HepG2 (cell line): ENCODE data around the gene PRR33. TPM values are rescaled to one million over a fixed set of nuclear protein-coding genes. Genes with fewer than 3 reads are reported as not detected.
A peak's percentile ranks its signal among the peaks of the same experiment; 100 is the strongest.

Experiments used
- ATAC-seq: fragments of 200-7000 bp; cut with Tn5 transposase; 3 replicates; pipeline ENCODE4 v1.9.1; 2020; ENCODE audit warnings: mild to moderate bottlenecking, moderate library complexity
- BruUV-seq: library from RNA; stranded (reverse); fragments of 400-500 nt; replicated peaks from 2 replicates; lab custom pipeline; 2021; lab: Mats Ljungman, UMichigan
- CTCF ChIA-PET: fragments of 300-600 bp; formaldehyde crosslinking; extraction: SDS; loops from one replicate; lab custom pipeline; 2021; ENCODE audit warnings: low total read pairs, inconsistent platforms, low intra/inter-chr PET ratio; lab: Yijun Ruan, JAX
- POLR2A ChIA-PET: fragments of 350-600 bp; sonication (Branson Sonifier 250); formaldehyde crosslinking; loops from one replicate; lab custom pipeline; 2020; ENCODE audit warnings: antibody characterized with exemption, inconsistent platforms; lab: Yijun Ruan, JAX
- DNase-seq: peaks from one replicate; pipeline ENCODE4 v3.0.0-alpha.2; 2015; ENCODE audit warnings: low spot score
- FAIRE-seq: peaks from 3 replicates; lab custom pipeline; 2011; peaks lifted over from hg19 to GRCh38; lab: Jason Lieb, UNC
- H2AFZ ChIP-seq: one replicate; pipeline ENCODE4 v1.6.1; 2011; ENCODE audit warnings: low read length, inconsistent platforms
- H3K27ac ChIP-seq: fragments of 300-600 bp; 3 replicates; pipeline ENCODE4 v1.8.0; 2011; ENCODE audit warnings: mixed run types, mild to moderate bottlenecking, mixed read lengths, low read length, inconsistent platforms; ENCODE audit not compliant: insufficient read depth; ENCODE audit errors: extremely low read length
- H3K27me3 ChIP-seq, 2 experiments: fragments of 200-600 bp in 1 of 2; 2 replicates in 1 of 2; 3 replicates in 1 of 2; pipeline versions ENCODE4 v1.6.0 to v1.8.0; 2011; ENCODE audit warnings: low read length in 2 of 2, mild to moderate bottlenecking in 2 of 2, moderate library complexity in 2 of 2, inconsistent platforms in 1 of 2; ENCODE audit not compliant: insufficient read depth in 2 of 2, control insufficient read depth in 1 of 2
- H3K36me3 ChIP-seq, 2 experiments: fragments of 200-600 bp in 1 of 2; replicated peaks in 1 of 2; 2 replicates in 1 of 2; 3 replicates in 1 of 2; pipeline versions ENCODE4 v1.5.1 to v1.8.0; 2011; ENCODE audit warnings: low read length in 2 of 2, inconsistent platforms in 1 of 2; ENCODE audit not compliant: insufficient read depth in 2 of 2, control insufficient read depth in 1 of 2
- H3K4me1 ChIP-seq: 2 replicates; pipeline ENCODE4 v1.5.1; 2012; ENCODE audit warnings: low read length, inconsistent platforms; ENCODE audit not compliant: insufficient read depth
- H3K4me2 ChIP-seq: 2 replicates; pipeline ENCODE4 v1.6.0; 2011; ENCODE audit warnings: low read depth, low read length, inconsistent platforms
- H3K4me3 ChIP-seq, 3 experiments: fragments of 200-600 bp in 1 of 3; sonication (generic), shearing (Covaris generic) in 1 of 3; replicated peaks in 1 of 3; 2 replicates each; pipeline ENCODE4 v1.5.1; 2011 to 2016; ENCODE audit warnings: low read length in 3 of 3, inconsistent platforms in 2 of 3, low read depth in 2 of 3, mild to moderate bottlenecking in 2 of 3, control low read depth in 1 of 3, mixed read lengths in 1 of 3; ENCODE audit not compliant: insufficient read depth in 1 of 3
- H3K79me2 ChIP-seq: one replicate; pipeline ENCODE4 v1.6.1; 2011; ENCODE audit warnings: low read length, inconsistent platforms; ENCODE audit not compliant: insufficient read depth
- H3K9ac ChIP-seq: 2 replicates; pipeline ENCODE4 v1.6.0; 2011; ENCODE audit warnings: mild to moderate bottlenecking, low read depth, low read length, inconsistent platforms; ENCODE audit not compliant: insufficient read depth
- H3K9me3 ChIP-seq: 2 replicates; pipeline ENCODE4 v1.5.1; 2012; ENCODE audit warnings: mild to moderate bottlenecking, low read length
- H4K20me1 ChIP-seq: 2 replicates; pipeline ENCODE4 v1.6.0; 2011; ENCODE audit warnings: inconsistent platforms, mild to moderate bottlenecking, low read length, moderate library complexity; ENCODE audit not compliant: insufficient read depth
- TOPORS ChIP-seq: sonication (generic); formaldehyde crosslinking; IDR thresholded peaks from 2 replicates; pipeline ENCODE4 v1.8.0; 2023; ENCODE audit warnings: mild to moderate bottlenecking, missing genetic modification reagents
- ZFP37 ChIP-seq: sonication (generic); formaldehyde crosslinking; IDR thresholded peaks from 2 replicates; pipeline ENCODE4 v1.4.0; 2020; ENCODE audit warnings: missing genetic modification reagents, borderline replicate concordance
- WGBS: methylation state at CpG from one replicate; pipeline ENCODE4 v1.1.6; 2017; ENCODE audit warnings: low lambda C conversion rate; 5-methylcytosine and 5-hydroxymethylcytosine counted together
- in situ Hi-C: cut with HindIII; loops from 2 replicates; pipeline ENCODE4 v1.10.0; 2017; ENCODE audit warnings: low pct_unique_long_range_greater_than_20kb; ENCODE audit not compliant: extremely low pct_ligation_motif_present
- intact Hi-C: fragments of 100-400 bp; cut with micrococcal nuclease; formaldehyde crosslinking; loops from one replicate; pipeline ENCODE4 v1.10.0; 2022; ENCODE audit not compliant: unreplicated experiment
- polyA plus RNA-seq, 8 experiments: library from polyadenylated mRNA; depleted of rRNA in 3 of 8; stranded (reverse) in 7 of 8; unstranded in 1 of 8; fragments of >200 nt; fragmentation: Illumina TruSeq in 4 of 8; extraction: Trizol in 4 of 8; gene quantifications; 2 replicates each; pipeline versions ENCODE4 v1.2.1 to v1.2.3, GENCODE V29; 2011 to 2016; ENCODE audit warnings: low read depth in 4 of 8, missing spikeins in 1 of 8, mixed read lengths in 1 of 8; ENCODE audit not compliant: insufficient read depth in 1 of 8
- total RNA-seq, 5 experiments: library from RNA; depleted of rRNA; stranded (reverse); fragments of >200 nt; fragmentation: Illumina TruSeq; extraction: Trizol; gene quantifications; 2 replicates each; pipeline ENCODE4 v1.2.3, GENCODE V29; 2016; ENCODE audit warnings: low read depth in 1 of 5
- TF ChIP-seq, protein P1 (sequence below): sonication (generic); formaldehyde crosslinking; IDR thresholded peaks from 2 replicates; pipeline ENCODE4 v1.8.1; 2023; ENCODE audit warnings: mild to moderate bottlenecking, missing genetic modification reagents

Gene PRR33
- total and polyA plus RNA-seq, 2 of the 13 experiments (the other 11 are each of a cell fraction or from before 2014, with no cell fraction given) = not detected

- peak overlapping the region; percentile 54 for H3K27ac ChIP-seq
- intact Hi-C loops (no loop called here), in situ Hi-C loops (loop anchor here (5.0 kb wide), 1 partner anchor 309 kb away; no protein-coding TSS in a partner anchor)
- 0 out of 2 replicates have a peak overlapping the region, but pooled peaks have one; percentile 16 for H3K4me2 ChIP-seq
- H3K4me3 ChIP-seq = no peak overlapping the region
- no peak for DNase-seq
- H3K9me3 ChIP-seq = no peaks in the 10 kb centered on the region
- ChIA-PET POLR2A (interaction anchor here (1.1 kb wide), 1 partner anchor 9 kb away, joined by 3 read pairs; no protein-coding TSS in a partner anchor), CTCF (interaction anchor here (0.9 kb wide), 1 partner anchor 308 kb away, joined by 3 read pairs; no protein-coding TSS in a partner anchor)
- peak; percentile 7 for ATAC-seq
- no peak overlapping the region for H2AFZ ChIP-seq
- H4K20me1 ChIP-seq = no peaks in the 10 kb centered on the region
- no peak for FAIRE-seq
- 77% methylated on average over 3 of the region's 11 CpGs for WGBS
- no peaks in the 10 kb centered on the region for H3K79me2 ChIP-seq
- peaks cover 58% of the 10 kb centered on the region for H3K4me1 ChIP-seq
- TF ChIP-seq ZFP37 (CRISPR knock-in tag) = no peak
- TF ChIP-seq, protein P1, sequence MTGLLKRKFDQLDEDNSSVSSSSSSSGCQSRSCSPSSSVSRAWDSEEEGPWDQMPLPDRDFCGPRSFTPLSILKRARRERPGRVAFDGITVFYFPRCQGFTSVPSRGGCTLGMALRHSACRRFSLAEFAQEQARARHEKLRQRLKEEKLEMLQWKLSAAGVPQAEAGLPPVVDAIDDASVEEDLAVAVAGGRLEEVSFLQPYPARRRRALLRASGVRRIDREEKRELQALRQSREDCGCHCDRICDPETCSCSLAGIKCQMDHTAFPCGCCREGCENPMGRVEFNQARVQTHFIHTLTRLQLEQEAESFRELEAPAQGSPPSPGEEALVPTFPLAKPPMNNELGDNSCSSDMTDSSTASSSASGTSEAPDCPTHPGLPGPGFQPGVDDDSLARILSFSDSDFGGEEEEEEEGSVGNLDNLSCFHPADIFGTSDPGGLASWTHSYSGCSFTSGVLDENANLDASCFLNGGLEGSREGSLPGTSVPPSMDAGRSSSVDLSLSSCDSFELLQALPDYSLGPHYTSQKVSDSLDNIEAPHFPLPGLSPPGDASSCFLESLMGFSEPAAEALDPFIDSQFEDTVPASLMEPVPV (CRISPR knock-in tag) = 0 out of 2 replicates have a peak, but pooled peaks have one; percentile 19
- peak; percentile 15; the same call in 1 of the 2 replicates for TF ChIP-seq TOPORS (CRISPR knock-in tag)
- H3K27me3 ChIP-seq = peaks cover 10 to 54% of the 10 kb centered on the region in 2 experiments; a peak in 4 of 5 replicates
- H3K36me3 ChIP-seq = no peaks in the 10 kb centered on the region
- BruUV-seq = no TSS peak
- no peak overlapping the region for H3K9ac ChIP-seq
These were observed 48.6 kb downstream of the PRR33 start for GRCh38 chr11:1843098-1843473.
